Rectal smooth muscle tissue (tissue), 1 donor: ENCODE measurements around the gene PBOV1.

Source experiments
- H3K27ac ChIP-seq: one replicate; pipeline ENCODE4 v1.7.0; 2013; ENCODE audit warnings: low read depth, low read length, inconsistent platforms
- H3K27me3 ChIP-seq: one replicate; pipeline ENCODE4 v1.7.0; 2013; ENCODE audit warnings: low read length; ENCODE audit not compliant: control insufficient read depth, insufficient read depth
- H3K36me3 ChIP-seq: one replicate; pipeline ENCODE4 v1.7.0; 2013; ENCODE audit warnings: low read length; ENCODE audit not compliant: control insufficient read depth, insufficient read depth
- H3K4me1 ChIP-seq: one replicate; pipeline ENCODE4 v1.7.0; 2013; ENCODE audit warnings: low read length; ENCODE audit not compliant: control insufficient read depth, insufficient read depth
- H3K4me3 ChIP-seq: one replicate; pipeline ENCODE4 v1.7.0; 2013; ENCODE audit warnings: low read length
- H3K9ac ChIP-seq: one replicate; pipeline ENCODE4 v1.7.0; 2013; ENCODE audit warnings: low read length

PBOV1 gene

GRCh38 chr6:138248011-138248410 lies 29.7 kb upstream of the PBOV1 start:
- H3K36me3 ChIP-seq: no peaks in the 10 kb centered on the region
- no peaks in the 10 kb centered on the region for H3K27me3 ChIP-seq
- no peak overlapping the region for H3K4me3 ChIP-seq
- H3K4me1 ChIP-seq: no peaks in the 10 kb centered on the region
- H3K9ac ChIP-seq: no peak overlapping the region
- no peak overlapping the region for H3K27ac ChIP-seq

DNA sequence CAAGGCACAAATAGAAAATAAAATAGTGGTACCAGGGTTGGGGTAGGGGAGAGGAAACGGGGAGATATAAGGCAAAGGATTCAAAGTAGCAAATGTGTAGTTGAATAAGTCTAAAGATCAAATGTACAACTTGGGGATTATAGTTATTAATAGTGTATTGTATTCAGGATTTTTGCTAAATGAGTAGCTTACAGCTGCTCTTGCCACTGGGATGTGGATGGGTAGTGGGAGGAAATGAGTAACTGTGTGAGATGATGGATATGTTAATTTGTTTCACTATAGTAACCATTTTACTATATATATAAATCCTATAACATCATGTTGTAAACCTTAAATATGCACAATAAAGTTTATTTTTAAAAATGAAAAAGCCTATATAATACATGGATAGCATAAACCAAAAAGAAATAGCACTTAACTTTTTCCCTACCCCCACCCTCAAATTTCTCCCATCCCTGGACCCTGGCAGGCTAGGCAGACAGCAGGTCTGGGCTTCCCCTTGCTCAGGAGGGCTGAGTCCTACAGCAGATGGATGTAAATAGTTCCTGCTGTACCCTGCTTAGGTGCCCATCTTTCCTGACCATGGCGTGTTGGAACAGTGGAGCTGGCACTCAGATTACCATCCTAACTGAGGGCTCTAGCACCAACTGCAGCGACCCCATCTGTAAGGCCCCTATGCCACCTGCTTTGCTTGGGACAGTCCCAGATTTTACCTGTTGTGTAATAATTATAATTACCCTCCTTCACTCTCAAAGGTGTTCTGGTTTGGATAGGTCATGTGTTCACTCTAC lies 28.6 kb upstream of the PBOV1 start:
- Histone ChIP-seq H3K27ac (no peak overlapping the region), H3K9ac (no peak overlapping the region), H3K27me3 (no peaks in the 10 kb centered on the region), H3K4me3 (no peak overlapping the region), H3K4me1 (no peaks in the 10 kb centered on the region), H3K36me3 (no peaks in the 10 kb centered on the region)

DNA sequence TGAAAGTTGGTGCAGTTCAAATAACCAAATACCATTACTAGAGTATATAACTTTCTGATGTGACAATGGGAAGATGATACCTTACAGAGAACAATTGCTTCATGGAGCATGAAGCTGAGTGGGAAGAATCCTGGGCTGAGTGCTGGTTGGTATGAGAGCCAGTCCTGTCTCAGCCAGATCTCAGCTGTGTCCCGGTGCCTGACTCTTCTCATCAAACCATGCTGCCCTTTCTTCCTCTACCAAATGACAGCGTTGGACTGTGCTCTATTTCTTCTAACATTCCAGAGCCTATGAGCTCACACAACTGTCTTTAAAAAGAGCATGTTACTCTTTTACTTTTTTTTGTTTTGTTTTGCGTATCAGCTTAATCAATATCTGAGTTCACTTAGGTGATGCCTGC lies 27.5 kb upstream of the PBOV1 start:
- H3K27me3 ChIP-seq: no peaks in the 10 kb centered on the region
- no peak overlapping the region for H3K27ac ChIP-seq
- H3K36me3 ChIP-seq: no peaks in the 10 kb centered on the region
- no peaks in the 10 kb centered on the region for H3K4me1 ChIP-seq
- no peak overlapping the region for H3K9ac ChIP-seq
- H3K4me3 ChIP-seq: no peak overlapping the region

DNA sequence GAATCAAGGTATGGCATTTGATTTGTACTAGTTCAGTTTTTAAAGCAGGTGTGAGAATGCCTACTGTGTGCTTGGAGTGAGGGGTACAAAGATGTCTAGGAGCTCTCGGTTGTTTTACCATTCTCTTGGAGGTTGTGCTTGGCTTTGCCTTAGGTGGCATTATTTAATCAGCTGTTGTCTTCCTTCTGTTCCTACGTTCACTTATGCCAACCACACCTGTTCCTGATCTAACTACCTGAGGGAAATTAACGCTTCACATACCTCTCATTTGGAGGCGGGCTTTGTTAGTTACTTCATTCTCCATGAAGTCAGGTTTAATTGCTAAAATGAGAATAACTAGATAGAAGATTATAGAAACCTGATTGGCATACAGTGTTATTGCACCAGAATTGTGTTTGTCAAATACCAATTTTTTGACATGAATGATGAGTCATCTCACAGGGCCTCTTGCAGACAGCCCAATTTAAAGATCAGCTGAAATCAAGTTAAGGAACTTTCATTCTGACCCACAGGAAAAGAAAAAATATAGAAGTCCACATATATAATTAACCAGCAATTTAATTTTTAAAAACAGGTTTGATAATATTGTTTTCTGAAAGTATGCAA lies 24.8 kb upstream of the PBOV1 start:
- no peak overlapping the region for H3K27ac ChIP-seq

DNA sequence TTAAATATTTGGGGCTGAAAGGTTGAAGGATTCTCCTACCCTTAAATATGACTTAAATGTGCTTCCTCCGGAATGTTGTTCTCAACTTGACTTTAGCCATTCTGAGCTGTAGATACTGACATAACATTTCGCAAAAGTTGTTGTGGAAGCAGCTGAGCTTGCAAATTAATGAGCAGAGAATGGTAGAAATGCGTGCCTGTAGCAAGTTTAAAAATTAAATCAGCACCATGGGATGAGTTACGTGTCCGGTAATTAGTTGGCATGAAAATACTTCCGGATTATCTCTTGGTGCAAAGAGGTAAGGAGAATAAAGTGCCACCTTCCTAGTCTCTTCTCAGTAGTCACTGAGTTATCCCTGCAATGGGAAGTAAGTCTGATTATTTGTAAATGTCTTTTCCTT lies 23.6 kb upstream of the PBOV1 start:
- Histone ChIP-seq H3K36me3 (no peaks in the 10 kb centered on the region), H3K4me1 (no peaks in the 10 kb centered on the region), H3K4me3 (no peak overlapping the region), H3K27me3 (no peaks in the 10 kb centered on the region), H3K9ac (no peak overlapping the region), H3K27ac (no peak overlapping the region)

More for the DNA sequence above, 24.8 kb upstream of the PBOV1 start:
- no peak overlapping the region for H3K9ac ChIP-seq
- H3K27me3 ChIP-seq: no peaks in the 10 kb centered on the region
- no peaks in the 10 kb centered on the region for H3K36me3 ChIP-seq
- H3K4me1 ChIP-seq: no peaks in the 10 kb centered on the region
- H3K4me3 ChIP-seq: no peak overlapping the region

DNA sequence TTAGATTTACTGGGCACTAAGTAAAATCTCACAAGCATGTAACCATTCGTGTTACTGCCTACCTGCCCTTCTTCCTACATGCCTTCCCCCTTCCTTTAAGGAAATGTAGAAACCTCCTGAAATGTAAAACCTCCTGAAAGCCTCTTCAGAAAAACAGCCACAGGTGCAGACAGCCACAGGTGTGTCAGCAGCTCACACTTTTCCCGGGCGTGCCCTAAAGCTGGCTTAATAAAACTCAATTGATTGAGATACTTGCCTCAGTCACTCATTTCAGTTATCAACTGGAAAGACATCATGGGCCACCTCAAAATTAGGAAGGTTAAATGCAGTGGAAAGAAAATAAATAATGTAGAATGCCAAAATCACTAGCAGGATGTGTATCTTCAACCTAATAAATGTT lies 23.1 kb upstream of the PBOV1 start:
- H3K4me3 ChIP-seq: no peak overlapping the region
- H3K27ac ChIP-seq: no peak overlapping the region
- no peak overlapping the region for H3K9ac ChIP-seq
- no peaks in the 10 kb centered on the region for H3K36me3 ChIP-seq
- no peaks in the 10 kb centered on the region for H3K27me3 ChIP-seq
- H3K4me1 ChIP-seq: no peaks in the 10 kb centered on the region

DNA sequence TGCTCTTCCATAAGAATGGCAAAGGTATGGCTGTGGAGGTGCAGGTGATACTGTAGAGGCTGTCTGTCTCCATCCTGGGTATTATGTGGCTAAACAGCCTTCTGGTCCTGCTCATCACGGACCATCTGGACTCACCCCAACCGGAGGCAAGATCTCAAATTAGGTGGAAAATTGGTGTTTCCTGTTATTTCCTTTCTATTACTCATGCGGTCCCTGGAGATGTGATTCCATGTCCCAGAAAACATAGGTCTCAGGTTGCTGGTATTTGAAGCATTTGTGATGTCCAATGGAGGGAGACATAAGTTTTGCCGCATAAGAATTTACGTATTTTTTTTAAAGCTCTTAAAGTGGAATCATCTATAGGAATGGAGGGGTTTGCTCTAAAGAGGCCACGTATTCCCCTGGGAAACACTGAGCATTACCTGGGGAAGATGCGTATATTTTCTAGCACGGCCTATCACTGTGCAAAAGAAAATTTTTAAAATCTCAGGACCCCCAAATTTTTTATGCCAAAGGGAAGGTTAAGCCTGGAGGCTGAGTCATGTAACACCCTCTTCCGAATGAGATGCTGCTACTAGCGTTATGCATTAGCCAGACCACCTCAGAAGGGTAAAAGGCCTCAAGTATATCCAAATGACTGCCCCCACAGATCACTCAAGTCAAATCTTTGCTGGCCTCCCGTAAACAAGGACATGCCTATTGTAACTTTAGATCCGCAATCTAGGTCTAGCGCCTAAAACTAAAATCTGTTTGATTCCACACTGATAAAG lies 22.4 kb upstream of the PBOV1 start:
- H3K4me3 ChIP-seq: no peak overlapping the region
- no peaks in the 10 kb centered on the region for H3K27me3 ChIP-seq
- H3K27ac ChIP-seq: no peak overlapping the region
- H3K4me1 ChIP-seq: no peaks in the 10 kb centered on the region
- H3K9ac ChIP-seq: no peak overlapping the region
- no peaks in the 10 kb centered on the region for H3K36me3 ChIP-seq

DNA sequence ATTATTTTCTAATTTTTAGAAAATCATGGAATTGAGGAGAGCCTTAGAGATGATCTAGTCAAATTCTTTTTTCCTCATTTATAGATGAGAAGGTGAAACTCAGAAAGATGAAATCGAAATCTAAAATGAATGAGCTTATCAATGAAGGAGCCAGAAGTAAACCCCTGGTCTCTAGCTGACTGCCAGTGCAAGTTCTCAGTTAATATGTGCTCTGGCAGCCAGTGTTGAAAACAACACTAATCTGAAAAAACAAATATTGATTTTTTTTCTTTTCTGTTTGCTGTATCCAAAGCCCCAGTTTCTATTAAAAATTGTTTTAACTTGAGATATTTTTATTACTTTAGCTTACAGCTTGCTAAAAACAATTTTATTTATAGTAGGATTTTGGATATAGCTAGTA lies 21.5 kb upstream of the PBOV1 start:
- no peak overlapping the region for H3K27ac ChIP-seq
- no peaks in the 10 kb centered on the region for H3K4me1 ChIP-seq
- no peak overlapping the region for H3K9ac ChIP-seq
- H3K27me3 ChIP-seq: no peaks in the 10 kb centered on the region
- H3K4me3 ChIP-seq: no peak overlapping the region
- H3K36me3 ChIP-seq: no peaks in the 10 kb centered on the region

DNA sequence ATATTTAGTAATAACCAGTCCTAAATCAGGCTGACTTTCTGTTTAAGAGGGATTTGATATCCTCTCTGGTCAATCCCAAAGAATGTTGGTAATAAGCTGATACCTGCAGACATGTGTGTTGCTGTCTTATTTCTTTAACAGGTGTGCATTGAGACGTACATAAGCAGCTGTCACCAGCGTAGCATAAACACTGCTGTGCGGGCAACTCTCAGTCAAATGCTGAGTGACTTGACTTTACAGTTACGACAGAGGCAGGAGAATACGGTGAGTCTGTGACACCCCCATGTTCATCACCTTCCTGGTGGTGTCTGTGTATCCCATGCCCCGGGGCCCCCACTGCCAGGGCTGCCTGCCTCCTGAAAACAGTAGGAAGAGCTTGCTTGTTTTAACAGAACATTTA lies 20.1 kb upstream of the PBOV1 start:
- no peaks in the 10 kb centered on the region for H3K4me1 ChIP-seq
- H3K36me3 ChIP-seq: no peaks in the 10 kb centered on the region
- H3K27ac ChIP-seq: no peak overlapping the region
- no peak overlapping the region for H3K4me3 ChIP-seq
- H3K27me3 ChIP-seq: no peaks in the 10 kb centered on the region
- no peak overlapping the region for H3K9ac ChIP-seq

DNA sequence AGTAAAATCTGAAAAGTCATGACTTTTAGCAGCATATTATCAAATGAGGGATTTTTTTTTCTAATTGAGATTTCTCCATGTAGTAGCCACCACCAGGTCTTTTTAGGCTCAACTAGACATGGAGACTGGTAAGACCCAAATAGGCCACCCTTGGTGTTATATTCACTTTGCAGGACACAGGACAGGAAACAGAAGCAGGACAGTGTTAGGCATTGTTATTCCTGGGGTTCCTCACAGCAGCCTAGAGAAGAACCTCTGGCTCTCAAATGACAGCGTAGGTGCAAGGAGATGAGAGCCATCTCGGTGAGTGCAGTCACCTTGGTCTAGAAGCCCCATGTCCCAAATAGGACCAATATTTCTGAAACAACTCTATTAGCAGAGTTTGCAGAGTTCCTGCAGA lies 19.2 kb upstream of the PBOV1 start:
- no peak overlapping the region for H3K27ac ChIP-seq
- H3K36me3 ChIP-seq: no peaks in the 10 kb centered on the region
- no peak overlapping the region for H3K4me3 ChIP-seq
- no peak overlapping the region for H3K9ac ChIP-seq
- H3K27me3 ChIP-seq: no peaks in the 10 kb centered on the region
- no peaks in the 10 kb centered on the region for H3K4me1 ChIP-seq

GRCh38 chr6:138235693-138236092 lies 17.4 kb upstream of the PBOV1 start:
- no peaks in the 10 kb centered on the region for H3K27me3 ChIP-seq

DNA sequence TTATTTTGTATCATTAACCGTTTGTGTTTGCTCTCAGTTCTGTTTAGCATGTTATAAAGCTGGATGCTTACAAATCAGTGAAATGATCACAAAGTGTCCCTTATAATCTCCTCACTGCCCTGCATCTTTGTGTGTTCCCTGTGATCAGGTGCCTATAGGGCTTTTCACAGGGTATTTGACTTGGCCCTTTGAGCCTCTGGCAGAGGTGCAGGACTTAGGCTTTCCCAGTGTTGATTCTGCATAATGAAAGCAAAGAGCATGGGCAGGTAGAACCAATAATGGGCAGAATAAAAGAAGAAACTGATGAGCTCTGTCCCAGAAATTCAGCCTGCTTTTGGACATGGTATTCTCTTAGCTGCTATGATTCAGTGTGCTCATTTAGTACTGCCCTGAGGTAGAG lies 16.9 kb upstream of the PBOV1 start:
- H3K27ac ChIP-seq: no peak overlapping the region
- no peaks in the 10 kb centered on the region for H3K36me3 ChIP-seq
- H3K4me1 ChIP-seq: no peaks in the 10 kb centered on the region
- no peak overlapping the region for H3K9ac ChIP-seq
- H3K27me3 ChIP-seq: no peaks in the 10 kb centered on the region
- H3K4me3 ChIP-seq: no peak overlapping the region

More at GRCh38 chr6:138235693-138236092, 17.4 kb upstream of the PBOV1 start:
- Histone ChIP-seq H3K36me3 (no peaks in the 10 kb centered on the region), H3K27ac (no peak overlapping the region), H3K4me3 (no peak overlapping the region), H3K9ac (no peak overlapping the region), H3K4me1 (no peaks in the 10 kb centered on the region)
